Central memory CD8-positive, alpha-beta T cell (primary cell): ENCODE results near the gene DMRT1.

Experiments
- ATAC-seq: fragments of 150-1000 bp; cut with Tn5 transposase; replicated peaks from 2 replicates; pipeline ENCODE4 v1.10.0; 2022; ENCODE audit warnings: mild to moderate bottlenecking, moderate FRiP score, moderate number of reproducible peaks; ENCODE audit not compliant: poor library complexity, severe bottlenecking; ENCODE audit errors: extremely low read depth
- DNase-seq, 2 donors: peaks; one replicate each; pipeline ENCODE4 v3.0.0; 2021; ENCODE audit warnings: low spot score in 2 of 2
- H3K27ac Mint-ChIP-seq: one replicate; pipeline ENCODE4 v1.8.0; 2022; ENCODE audit warnings: low read depth, mild to moderate bottlenecking, moderate library complexity, mixed read lengths
- H3K27me3 Mint-ChIP-seq: one replicate; pipeline ENCODE4 v1.8.0; 2022; ENCODE audit warnings: mixed read lengths
- H3K36me3 Mint-ChIP-seq: one replicate; pipeline ENCODE4 v1.8.0; 2022; ENCODE audit warnings: mild to moderate bottlenecking, moderate library complexity, mixed read lengths; ENCODE audit not compliant: insufficient read depth
- H3K4me1 Mint-ChIP-seq: one replicate; pipeline ENCODE4 v1.8.0; 2022; ENCODE audit warnings: mixed read lengths
- H3K4me3 Mint-ChIP-seq: one replicate; pipeline ENCODE4 v1.8.0; 2022; ENCODE audit warnings: mild to moderate bottlenecking, moderate library complexity, mixed read lengths
- H3K9me3 Mint-ChIP-seq: one replicate; pipeline ENCODE4 v1.8.0; 2022; ENCODE audit warnings: mixed read lengths

The DMRT1 gene

DNA sequence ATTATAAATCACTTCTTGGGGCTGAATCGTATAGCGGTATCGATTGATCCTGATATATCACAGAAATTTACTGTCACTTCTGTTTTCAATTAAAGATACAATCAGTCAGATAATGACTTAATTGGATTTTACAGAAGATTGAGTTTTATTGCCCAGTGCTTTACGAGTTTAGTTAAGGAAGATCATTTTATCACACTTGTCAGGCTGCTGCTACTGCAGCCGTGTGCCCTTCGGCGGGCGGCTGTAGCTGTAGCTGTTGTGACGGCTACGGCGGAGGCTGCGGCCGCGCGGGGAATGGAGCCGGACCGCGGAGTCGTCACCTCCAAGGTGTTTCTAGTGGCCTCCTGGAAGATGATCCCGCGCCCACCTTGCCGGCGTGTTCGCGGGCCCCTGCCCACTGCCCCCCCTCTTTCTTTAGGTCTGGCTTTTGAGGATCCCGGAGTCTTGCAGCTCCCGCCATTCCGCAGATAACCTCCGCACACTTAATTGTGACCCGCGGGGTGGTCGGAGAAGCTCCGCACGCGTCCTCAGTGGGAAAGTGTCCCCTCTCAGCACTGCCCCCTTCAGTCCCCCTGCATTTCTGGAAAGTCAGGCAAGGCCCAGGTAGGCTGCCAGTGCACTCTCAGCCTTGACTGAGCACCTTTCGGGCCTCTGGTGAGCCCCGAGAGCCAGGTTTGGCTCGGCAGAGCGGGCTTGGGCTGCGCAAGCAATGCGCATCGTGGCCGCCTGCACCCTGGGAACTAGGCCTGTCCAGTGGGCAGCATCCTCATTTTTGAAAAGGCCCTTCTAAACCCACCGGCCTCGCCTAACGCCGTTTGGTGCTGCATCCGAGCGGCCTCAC is 128.0 kb downstream of the DMRT1 start:
- Mint-ChIP-seq H3K4me3 (no peak overlapping the region), H3K4me1 (peaks cover 9% of the 10 kb centered on the region), H3K27ac (no peak overlapping the region), H3K9me3 (no peaks in the 10 kb centered on the region), H3K27me3 (peaks cover 77% of the 10 kb centered on the region), H3K36me3 (peaks cover 1% of the 10 kb centered on the region)
- DNase-seq (no peak), ATAC-seq (no peak)

DNA sequence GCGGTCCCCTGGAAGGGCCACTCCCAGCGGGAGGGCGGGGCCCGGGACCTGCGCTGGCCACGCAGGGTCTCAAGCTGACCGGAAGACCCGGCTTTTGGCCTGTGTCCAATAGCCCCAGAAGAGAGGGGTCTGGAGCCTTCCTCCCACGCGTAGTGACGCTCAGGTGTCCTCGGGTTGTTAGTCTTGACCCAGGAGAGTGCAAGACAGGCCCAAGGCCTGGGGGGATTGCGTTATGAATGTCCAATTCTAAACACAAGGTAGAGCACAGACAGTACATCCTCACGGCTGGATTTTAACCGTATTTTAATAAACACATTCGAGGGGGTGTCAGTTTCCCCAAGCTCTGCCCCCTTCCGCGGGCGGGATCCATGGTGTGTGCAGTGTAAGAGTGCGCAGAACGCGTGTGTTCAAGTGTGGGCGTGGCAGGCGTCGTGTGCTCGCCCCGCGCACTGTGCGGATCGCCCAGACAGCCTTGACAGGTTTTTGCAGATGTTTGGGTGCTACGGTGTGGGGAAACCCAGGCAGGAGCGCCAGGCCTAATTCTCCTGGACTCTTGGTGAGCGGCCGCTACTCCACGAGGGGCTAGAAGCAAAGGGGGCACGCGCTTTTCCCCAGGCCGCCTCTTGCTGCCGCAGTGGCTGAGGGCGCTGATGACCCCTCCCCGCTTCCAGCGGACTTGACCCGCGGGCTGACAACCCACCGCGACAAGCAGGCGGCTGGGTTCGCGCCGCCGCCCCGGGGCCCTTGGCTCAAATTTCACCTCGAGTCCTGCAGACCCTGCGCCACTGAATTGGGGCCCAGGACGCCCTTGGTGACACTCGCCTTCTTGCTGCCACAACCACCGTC is 128.9 kb downstream of the DMRT1 start:
- ATAC-seq = no peak
- peaks cover 14% of the 10 kb centered on the region for H3K4me1 Mint-ChIP-seq

DNA sequence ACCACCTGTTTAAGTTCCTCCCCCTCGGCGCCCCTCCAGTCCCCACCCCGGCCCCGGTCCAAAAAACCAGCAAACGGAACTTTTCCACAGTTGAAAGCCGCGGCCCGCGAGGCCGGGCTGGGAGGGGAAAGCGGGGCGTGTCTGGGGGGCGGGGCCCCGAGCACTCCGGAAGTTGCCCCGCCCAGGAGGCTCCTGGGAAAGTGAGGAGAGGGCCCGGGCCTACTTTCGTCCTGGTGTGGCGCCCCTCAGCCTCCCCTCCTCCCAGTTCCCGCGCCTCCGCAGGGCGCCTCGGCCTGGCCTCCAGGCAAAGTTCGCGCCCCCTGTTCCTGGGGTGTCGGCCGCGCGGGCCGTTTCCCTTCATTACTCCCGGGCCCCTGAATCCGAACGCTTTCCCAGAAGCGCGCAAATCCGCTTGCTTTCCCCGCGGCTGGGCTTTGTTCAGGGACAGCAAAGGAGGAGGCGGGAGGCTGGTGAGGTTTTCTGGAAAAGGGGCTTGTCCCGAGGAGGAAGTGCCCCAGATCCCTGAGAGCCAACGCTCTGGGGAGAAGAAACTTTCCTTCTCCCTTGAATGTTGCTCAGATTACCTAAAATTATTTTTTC is 130.5 kb downstream of the DMRT1 start:
- no peak for DNase-seq
- no peaks in the 10 kb centered on the region for H3K9me3 Mint-ChIP-seq
- no peak for ATAC-seq

More for the DNA sequence above, 128.9 kb downstream of the DMRT1 start:
- Mint-ChIP-seq H3K4me3 (no peak overlapping the region), H3K27ac (no peak overlapping the region), H3K36me3 (peaks cover 1% of the 10 kb centered on the region), H3K9me3 (no peaks in the 10 kb centered on the region), H3K27me3 (peaks cover 81% of the 10 kb centered on the region)
- no peak for DNase-seq

DNA sequence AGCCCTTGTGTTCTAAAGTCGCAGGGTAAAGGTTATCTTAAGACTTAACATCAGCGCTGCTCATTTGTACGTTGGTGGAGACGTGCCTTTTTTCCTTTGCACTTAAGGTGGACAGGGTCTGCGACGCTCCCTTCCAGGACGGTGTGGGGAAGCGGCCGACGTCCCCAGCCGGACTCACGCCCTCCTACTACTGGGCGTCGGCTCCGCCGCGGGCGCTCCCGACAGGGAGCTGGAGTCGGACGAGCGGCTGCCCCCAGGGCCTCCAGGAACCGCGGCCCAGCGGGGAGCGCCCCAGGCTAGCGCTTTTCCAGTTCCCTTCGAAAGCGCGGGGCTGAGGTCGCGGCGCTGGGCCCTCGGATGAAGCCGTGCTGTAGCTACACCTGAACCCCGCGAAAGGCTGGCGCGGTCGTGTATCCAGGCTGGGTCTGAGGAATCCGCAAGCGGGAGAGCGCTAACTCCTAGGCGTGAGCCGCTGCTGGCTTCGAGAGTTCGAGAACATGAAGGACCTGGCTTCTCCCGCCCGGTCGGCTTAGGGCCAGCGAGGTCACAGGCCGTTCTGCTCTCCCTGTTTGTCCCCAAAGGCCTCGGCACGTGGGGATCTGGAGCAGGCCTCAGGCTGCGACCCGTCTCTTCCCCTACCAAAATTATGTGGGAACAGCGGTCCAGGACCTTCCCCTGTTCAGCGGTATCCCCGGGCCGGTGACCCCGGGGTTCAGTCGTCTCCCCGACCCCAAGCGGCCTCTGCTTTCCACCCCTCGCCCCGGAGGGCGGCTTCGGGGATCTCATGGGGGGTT is 131.2 kb downstream of the DMRT1 start:
- Mint-ChIP-seq H3K27ac (no peak overlapping the region), H3K9me3 (no peaks in the 10 kb centered on the region)
- ATAC-seq = no peak

More for the DNA sequence above, 130.5 kb downstream of the DMRT1 start:
- Mint-ChIP-seq H3K27ac (no peak overlapping the region), H3K27me3 (peaks cover 79% of the 10 kb centered on the region), H3K36me3 (peaks cover 3% of the 10 kb centered on the region), H3K4me3 (no peak overlapping the region), H3K4me1 (peaks cover 17% of the 10 kb centered on the region)

DNA sequence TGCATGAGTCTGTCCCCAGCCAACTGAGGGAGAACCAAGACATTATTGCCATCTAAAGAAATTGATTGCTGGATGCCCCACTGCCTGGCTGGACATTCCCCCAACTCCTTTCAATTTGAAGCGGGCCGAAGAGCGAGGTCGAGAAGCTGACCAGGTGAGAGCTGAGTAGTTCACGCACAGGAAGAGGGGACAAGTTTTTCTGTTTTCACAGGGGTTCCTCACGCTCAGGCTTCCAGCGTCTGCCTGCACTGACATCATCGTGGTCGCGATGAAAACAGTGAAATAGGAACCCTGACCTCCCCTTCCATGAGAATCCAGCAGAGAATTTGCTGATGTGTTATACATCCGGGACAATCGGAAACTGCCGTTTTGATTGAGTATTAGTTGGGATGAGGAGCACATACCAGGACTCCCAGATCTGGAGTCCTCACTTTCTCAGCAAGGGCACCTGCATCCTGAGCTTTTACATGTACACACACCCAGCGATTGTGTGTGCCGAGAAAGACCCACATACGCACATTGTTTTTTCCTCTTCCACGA is 131.9 kb downstream of the DMRT1 start:
- Mint-ChIP-seq H3K9me3 (no peaks in the 10 kb centered on the region), H3K4me1 (peaks cover 12% of the 10 kb centered on the region), H3K27me3 (peaks cover 77% of the 10 kb centered on the region), H3K36me3 (peaks cover 3% of the 10 kb centered on the region), H3K27ac (no peak overlapping the region), H3K4me3 (no peak overlapping the region)
- ATAC-seq = no peak
- no peak for DNase-seq

More for the DNA sequence above, 131.2 kb downstream of the DMRT1 start:
- H3K36me3 Mint-ChIP-seq = peaks cover 3% of the 10 kb centered on the region
- H3K4me1 Mint-ChIP-seq = peaks cover 16% of the 10 kb centered on the region
- peaks cover 77% of the 10 kb centered on the region for H3K27me3 Mint-ChIP-seq
- DNase-seq = no peak
- no peak overlapping the region for H3K4me3 Mint-ChIP-seq

DNA sequence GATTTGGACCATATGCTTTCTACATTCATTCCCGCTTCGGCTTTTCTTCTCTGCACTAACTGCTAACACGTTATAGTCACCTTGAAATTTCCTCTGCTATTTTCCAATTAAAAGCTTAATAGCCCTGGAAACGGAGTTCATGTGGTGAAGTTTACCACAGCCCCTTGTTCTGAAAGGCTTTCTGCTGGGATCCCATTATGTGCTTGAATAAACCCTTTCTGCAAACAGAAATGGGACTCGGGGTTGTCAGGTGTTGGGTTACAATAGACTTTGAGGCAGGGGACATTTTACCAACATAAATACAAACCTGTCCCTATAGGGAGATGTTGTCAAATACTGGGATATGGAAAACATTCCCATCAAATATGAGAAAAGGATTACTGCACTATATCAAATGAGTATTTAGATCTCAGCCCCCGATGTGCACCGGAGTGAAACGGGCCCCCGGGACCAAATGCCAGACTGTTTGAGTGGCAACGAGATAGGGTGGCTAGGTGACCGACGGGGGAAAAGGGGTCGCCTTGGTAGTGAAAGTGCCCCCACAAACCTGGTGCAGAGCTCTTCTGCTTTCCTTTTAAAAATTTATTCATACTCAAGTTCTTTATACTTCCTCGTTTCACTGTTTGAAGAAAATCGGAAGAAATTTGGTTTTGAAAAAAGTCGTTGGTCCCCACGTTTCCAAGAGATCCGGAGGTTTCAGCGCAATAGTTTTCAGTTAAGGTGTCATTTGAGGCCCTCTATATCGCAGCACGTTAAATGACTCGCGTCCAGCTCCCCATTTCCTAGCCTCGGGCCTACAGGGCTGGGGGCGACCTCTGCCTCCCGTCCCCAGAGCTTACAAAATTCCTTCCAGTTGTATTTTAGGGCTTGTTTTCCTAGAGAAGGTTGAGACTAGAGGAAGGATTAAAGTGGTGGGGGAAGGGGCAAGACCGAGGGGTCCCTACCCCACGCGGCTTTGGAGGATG is 132.8 kb downstream of the DMRT1 start:
- Mint-ChIP-seq H3K27me3 (peaks cover 77% of the 10 kb centered on the region), H3K4me1 (peaks cover 12% of the 10 kb centered on the region), H3K9me3 (no peaks in the 10 kb centered on the region), H3K4me3 (no peak overlapping the region), H3K36me3 (peaks cover 3% of the 10 kb centered on the region), H3K27ac (no peak overlapping the region)
- no peak for ATAC-seq
- no peak for DNase-seq

DNA sequence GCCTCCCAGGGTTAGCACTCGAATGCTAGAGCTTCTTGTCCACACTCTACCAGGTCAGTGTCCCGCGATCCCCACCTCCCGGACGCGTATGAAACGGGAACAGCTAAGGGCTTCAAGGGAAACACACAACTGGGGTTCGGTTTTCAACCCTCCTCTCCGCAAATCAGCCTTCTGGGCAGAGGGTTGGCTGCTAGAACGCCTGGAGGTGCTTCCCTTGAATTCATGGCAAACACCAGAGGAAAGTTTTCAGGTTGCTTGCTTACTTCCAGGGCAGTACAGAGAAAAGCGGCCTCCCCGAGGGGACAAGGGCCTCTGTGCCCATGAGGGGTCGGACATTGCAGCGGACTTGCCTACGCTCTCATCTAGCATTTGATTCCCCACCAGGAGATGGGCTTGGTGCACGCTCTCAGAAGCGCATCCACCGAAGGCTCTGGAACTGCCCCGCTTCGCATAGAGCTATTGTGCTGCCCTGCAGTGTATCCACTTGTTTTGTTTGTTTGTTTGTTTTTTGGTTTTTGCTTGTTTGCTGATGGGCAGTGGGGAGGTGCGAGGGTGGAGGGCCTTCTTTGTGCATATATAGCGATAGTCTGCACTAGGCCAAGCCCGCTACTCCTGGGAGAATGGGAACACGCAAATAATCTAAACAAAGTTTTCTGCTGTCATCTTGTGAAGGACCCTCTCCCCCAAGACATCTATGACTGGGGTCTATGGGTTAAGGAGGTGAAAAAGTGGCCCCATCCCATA is 133.7 kb downstream of the DMRT1 start:
- peaks cover 3% of the 10 kb centered on the region for H3K36me3 Mint-ChIP-seq
- no peaks in the 10 kb centered on the region for H3K9me3 Mint-ChIP-seq
- peaks cover 77% of the 10 kb centered on the region for H3K27me3 Mint-ChIP-seq
- H3K27ac Mint-ChIP-seq = no peak overlapping the region
- peaks cover 10% of the 10 kb centered on the region for H3K4me1 Mint-ChIP-seq
- ATAC-seq (no peak), DNase-seq (no peak)
- no peak overlapping the region for H3K4me3 Mint-ChIP-seq

DNA sequence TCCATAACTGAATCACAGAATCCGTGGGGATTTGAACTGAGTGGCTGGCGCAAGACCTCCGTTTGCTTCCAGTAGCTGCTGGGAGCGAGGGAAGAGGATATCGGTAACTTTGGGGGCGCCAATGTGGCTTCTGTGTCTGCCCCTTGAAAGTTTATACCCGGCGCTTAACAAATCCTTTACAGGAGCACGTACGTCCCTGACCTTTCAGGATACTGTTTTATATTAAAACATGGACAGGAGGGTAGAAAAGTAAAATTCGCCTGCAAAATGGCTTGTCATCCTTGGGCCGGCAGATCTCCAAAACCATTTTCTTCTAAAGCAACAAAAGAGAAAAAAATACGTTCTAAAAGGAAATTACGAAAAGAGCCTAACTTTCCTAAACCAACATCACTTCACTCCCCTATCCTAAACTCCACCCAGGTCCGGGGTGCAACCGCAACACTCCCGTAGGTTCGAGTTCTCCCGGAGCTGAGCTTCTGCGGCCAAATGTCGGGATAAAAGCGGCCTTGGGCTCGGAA is 134.3 kb downstream of the DMRT1 start:
- Mint-ChIP-seq H3K27ac (no peak overlapping the region), H3K4me1 (peaks cover 7% of the 10 kb centered on the region), H3K36me3 (peaks cover 1% of the 10 kb centered on the region), H3K27me3 (peaks cover 77% of the 10 kb centered on the region), H3K9me3 (no peaks in the 10 kb centered on the region), H3K4me3 (no peak overlapping the region)
- no peak for ATAC-seq
- no peak for DNase-seq

DNA sequence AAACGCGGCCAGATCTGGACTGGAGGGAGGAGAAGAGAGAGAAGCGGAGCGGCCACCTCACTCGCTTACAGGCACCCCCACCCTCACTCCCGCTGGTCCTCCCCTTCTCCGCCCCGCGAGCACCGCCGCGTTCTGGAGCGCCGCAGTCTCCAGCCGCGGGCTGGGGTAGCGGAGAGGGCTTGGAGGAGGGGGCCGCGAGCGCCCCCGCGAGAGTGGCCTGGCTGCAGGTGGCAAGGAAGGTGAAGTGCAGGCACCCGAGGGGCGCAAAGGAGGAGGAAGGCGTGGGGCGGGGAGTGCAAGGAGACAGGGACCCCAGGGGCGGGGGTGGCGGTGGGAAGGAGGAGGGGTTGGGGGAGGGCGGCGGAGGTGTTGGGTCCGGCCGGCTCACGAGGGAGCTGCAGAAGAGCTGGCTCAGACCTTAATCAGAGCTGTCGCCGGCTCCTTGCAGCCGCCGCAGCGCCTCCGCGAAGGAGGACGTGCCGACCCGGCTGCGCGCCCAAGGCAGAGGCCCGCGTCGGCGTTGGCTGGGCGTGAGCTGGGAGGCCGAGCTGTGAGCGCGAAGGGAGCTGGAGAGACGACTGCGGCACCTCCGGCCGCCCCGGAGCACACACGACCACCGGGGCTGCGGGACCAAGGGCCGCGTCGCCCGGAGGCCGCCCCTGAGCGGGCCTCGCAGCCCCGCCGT is 134.9 kb downstream of the DMRT1 start, which contains the start of gene DMRT3:
DMRT3 (plus strand) TSS at position 398 of the 685 bp plus-strand sequence. CDS start 347 bp downstream, outside the sequence.
- Mint-ChIP-seq H3K4me1 (peaks cover 7% of the 10 kb centered on the region), H3K4me3 (no peak within 1 kb of the TSS), H3K27ac (no peak within 1 kb of the TSS), H3K9me3 (no peaks in the 10 kb centered on the region), H3K36me3 (peaks cover 1% of the 10 kb centered on the region), H3K27me3 (peaks cover 78% of the 10 kb centered on the region)
- DNase-seq = no peak
- no peak for ATAC-seq
